Pulmonary artery endothelial cell (primary cell): Measurements from ENCODE around the gene TBC1D9. TPM values are rescaled to one million over a fixed set of nuclear protein-coding genes. Genes with fewer than 3 reads are reported as not detected.

Source experiments
- DNase-seq: peaks from one replicate; pipeline ENCODE4 v3.0.0-alpha.2; 2011; ENCODE audit warnings: low read depth, low spot score
- total RNA-seq: library from RNA; depleted of rRNA; stranded (reverse); fragments of >200 nt; gene quantifications from 2 replicates; pipeline ENCODE4 v1.2.3, GENCODE V29; 2014

TBC1D9 gene
- total RNA-seq, 1 donor from 2014 or later = 61.5 TPM

GRCh38 chr4:140622333-140622958 lies 133.7 kb downstream of the TBC1D9 start:
- DNase-seq = no peak

GRCh38 chr4:140621161-140621560 lies 135.0 kb downstream of the TBC1D9 start:
- DNase-seq = no peak

- DNase-seq = no peak
These were observed 138.5 kb downstream of the TBC1D9 start for GRCh38 chr4:140617499-140618248.

GRCh38 chr4:140615451-140615850 lies 140.7 kb downstream of the TBC1D9 start:
- DNase-seq = no peak

GRCh38 chr4:140612357-140612756 lies 143.8 kb downstream of the TBC1D9 start:
- DNase-seq = no peak

- no peak for DNase-seq
These were observed 144.3 kb downstream of the TBC1D9 start for GRCh38 chr4:140611854-140612253.

- peak; percentile 8 for DNase-seq
These were observed 146.4 kb downstream of the TBC1D9 start for GRCh38 chr4:140609548-140610425.

- no peak for DNase-seq
These were observed 148.3 kb downstream of the TBC1D9 start for GRCh38 chr4:140607852-140608251.

GRCh38 chr4:140604544-140604943 lies 151.6 kb downstream of the TBC1D9 start:
- no peak for DNase-seq

- DNase-seq = no peak
These were observed 152.9 kb downstream of the TBC1D9 start for GRCh38 chr4:140603286-140603685.

GRCh38 chr4:140602714-140603113 lies 153.5 kb downstream of the TBC1D9 start:
- no peak for DNase-seq

- DNase-seq = no peak
These were observed 155.8 kb downstream of the TBC1D9 start for GRCh38 chr4:140600408-140600807.

- DNase-seq = no peak
These were observed 161.1 kb downstream of the TBC1D9 start for GRCh38 chr4:140595065-140595464.

- no peak for DNase-seq
These were observed 171.7 kb downstream of the TBC1D9 start for GRCh38 chr4:140584439-140584838.

GRCh38 chr4:140581078-140581477 lies 175.1 kb downstream of the TBC1D9 start:
- no peak for DNase-seq

- no peak for DNase-seq
These were observed 176.9 kb downstream of the TBC1D9 start for GRCh38 chr4:140579278-140579677.

GRCh38 chr4:140575489-140575888 lies 180.7 kb downstream of the TBC1D9 start:
- DNase-seq = no peak

GRCh38 chr4:140571620-140572019 lies 184.6 kb downstream of the TBC1D9 start:
- no peak for DNase-seq
